Neural cell (in vitro differentiated cells): Measurements from ENCODE around the gene C2CD3. TPM values are rescaled to one million over a fixed set of nuclear protein-coding genes. Genes with fewer than 3 reads are reported as not detected.

Source experiments
- H2AFZ ChIP-seq: fragments of 200-600, 300-800 bp; sonication (generic), shearing (Covaris generic); 2 replicates; pipeline ENCODE4 v1.6.0; 2014; ENCODE audit warnings: low read depth, mild to moderate bottlenecking, antibody characterized with exemption, low read length, moderate library complexity
- H3F3A ChIP-seq: fragments of 200-600 bp; shearing (Covaris generic); 2 replicates; pipeline ENCODE4 v1.6.1; 2016; ENCODE audit warnings: mild to moderate bottlenecking, moderate library complexity, mixed read lengths, antibody characterized with exemption, low read length; ENCODE audit not compliant: insufficient read depth, poor library complexity, severe bottlenecking
- H3K27ac ChIP-seq: fragments of 200-600, 300-800 bp; sonication (generic), shearing (Covaris generic); 2 replicates; pipeline ENCODE4 v1.5.1; 2014; ENCODE audit warnings: mild to moderate bottlenecking, low read length, moderate library complexity
- H3K27me3 ChIP-seq: fragments of 300-800, 200-600 bp; sonication (generic), shearing (Covaris generic); 2 replicates; pipeline ENCODE4 v1.6.0; 2014; ENCODE audit warnings: mild to moderate bottlenecking, low read depth, low read length, moderate library complexity; ENCODE audit not compliant: insufficient read depth
- H3K36me3 ChIP-seq: fragments of 300-800, 200-600 bp; sonication (generic), shearing (Covaris generic); 2 replicates; pipeline ENCODE4 v1.5.1; 2014; ENCODE audit warnings: mild to moderate bottlenecking, antibody characterized with exemption, low read length, moderate library complexity; ENCODE audit not compliant: insufficient read depth
- H3K4me2 ChIP-seq: fragments of 300-800, 200-600 bp; sonication (generic), shearing (Covaris generic); 2 replicates; pipeline ENCODE4 v1.6.0; 2014; ENCODE audit warnings: mild to moderate bottlenecking, low read length
- H3K4me3 ChIP-seq: fragments of 300-800, 200-600 bp; sonication (generic), shearing (Covaris generic); 2 replicates; pipeline ENCODE4 v1.5.1; 2014; ENCODE audit warnings: mild to moderate bottlenecking, low read length, moderate library complexity
- H3K79me2 ChIP-seq: fragments of 200-600 bp; shearing (Covaris generic); replicated peaks from 2 replicates; pipeline ENCODE4 v1.6.0; 2014; ENCODE audit warnings: mild to moderate bottlenecking, low read length, moderate library complexity; ENCODE audit not compliant: insufficient read depth
- H3K9ac ChIP-seq: fragments of 300-800, 200-600 bp; sonication (generic), shearing (Covaris generic); 2 replicates; pipeline ENCODE4 v1.6.1; 2016; ENCODE audit warnings: mild to moderate bottlenecking, low read length, mixed read lengths
- H3K9me2 ChIP-seq: fragments of 200-600 bp; shearing (Covaris generic); 2 replicates; pipeline ENCODE4 v1.6.1; 2016; ENCODE audit warnings: mild to moderate bottlenecking, low read length, mixed read lengths; ENCODE audit not compliant: insufficient read depth
- H3K9me3 ChIP-seq: fragments of 200-600, 300-800 bp; sonication (generic), shearing (Covaris generic); 2 replicates; pipeline ENCODE4 v1.6.1; 2016; ENCODE audit warnings: mild to moderate bottlenecking, mixed run types, low read length, moderate library complexity, mixed read lengths
- H4K20me1 ChIP-seq: fragments of 200-600 bp; shearing (Covaris generic); 2 replicates; pipeline ENCODE4 v1.6.1; 2016; ENCODE audit warnings: mild to moderate bottlenecking, mixed run types; ENCODE audit not compliant: insufficient read depth
- CTCF ChIP-seq: fragments of 450-650 bp; IDR thresholded peaks from 2 replicates; pipeline ENCODE4 v1.5.1; 2014; ENCODE audit warnings: antibody characterized with exemption, mild to moderate bottlenecking, moderate library complexity; ENCODE audit not compliant: poor library complexity, severe bottlenecking
- EP300 ChIP-seq: fragments of 450-650 bp; conservative IDR thresholded peaks from 2 replicates; pipeline ENCODE4 v1.6.1; 2014; ENCODE audit warnings: antibody characterized with exemption, mild to moderate bottlenecking, moderate library complexity; ENCODE audit not compliant: poor library complexity, severe bottlenecking
- EZH2 ChIP-seq: fragments of 200-600, 300-800 bp; shearing (Covaris generic), sonication (generic); IDR thresholded peaks from 2 replicates; pipeline ENCODE4 v1.6.1; 2014; ENCODE audit warnings: antibody characterized with exemption, low read length, borderline replicate concordance, mild to moderate bottlenecking; ENCODE audit not compliant: insufficient read depth, poor library complexity, severe bottlenecking
- MXI1 ChIP-seq: fragments of 450-650 bp; conservative IDR thresholded peaks from 2 replicates; pipeline ENCODE4 v1.6.1; 2014; ENCODE audit warnings: antibody characterized with exemption, mild to moderate bottlenecking; ENCODE audit not compliant: poor library complexity, severe bottlenecking
- POLR2AphosphoS5 ChIP-seq: IDR thresholded peaks from 2 replicates; pipeline ENCODE4 v1.6.1; 2012
- RAD21 ChIP-seq: fragments of 450-650 bp; conservative IDR thresholded peaks from 2 replicates; pipeline ENCODE4 v1.6.1; 2014; ENCODE audit warnings: antibody characterized with exemption, mild to moderate bottlenecking, moderate library complexity
- REST ChIP-seq: IDR thresholded peaks from 2 replicates; pipeline ENCODE4 v1.6.1; 2012; ENCODE audit warnings: borderline replicate concordance
- SMC3 ChIP-seq: fragments of 450-650 bp; conservative IDR thresholded peaks from 2 replicates; pipeline ENCODE4 v1.6.1; 2014; ENCODE audit warnings: antibody characterized with exemption, mild to moderate bottlenecking, moderate library complexity; ENCODE audit not compliant: poor library complexity
- TAF1 ChIP-seq: IDR thresholded peaks from 2 replicates; pipeline ENCODE4 v1.6.1; 2012; ENCODE audit warnings: low read depth
- polyA plus RNA-seq: library from polyadenylated mRNA; depleted of rRNA; stranded (reverse); fragments of >200 nt; gene quantifications from 2 replicates; pipeline ENCODE4 v1.2.3, GENCODE V29; 2014

The C2CD3 gene
- polyA plus RNA-seq, 1 donor from 2014 or later, result 13.2 TPM

- Histone ChIP-seq H2AFZ (no peak overlapping the region), H3K9me2 (no peaks in the 10 kb centered on the region), H3K4me3 (no peak overlapping the region), H3K36me3 (peaks cover 5% of the 10 kb centered on the region), H3K27ac (no peak overlapping the region), H3K27me3 (no peaks in the 10 kb centered on the region), H3K9ac (no peak overlapping the region), H3K4me2 (no peak overlapping the region), H4K20me1 (no peaks in the 10 kb centered on the region), H3K9me3 (peaks cover 4% of the 10 kb centered on the region), H3F3A (no peaks in the 10 kb centered on the region), H3K79me2 (no peaks in the 10 kb centered on the region)
- TF ChIP-seq REST, result no peak
Observed at GRCh38 chr11:74195828-74196227, 25.0 kb upstream of the C2CD3 start.

- no peaks in the 10 kb centered on the region for H3K27me3 ChIP-seq
- no peak overlapping the region for H3K27ac ChIP-seq
- no peak overlapping the region for H3K4me3 ChIP-seq
- peaks cover 4% of the 10 kb centered on the region for H3K79me2 ChIP-seq
- no peaks in the 10 kb centered on the region for H3K9me2 ChIP-seq
- no peaks in the 10 kb centered on the region for H4K20me1 ChIP-seq
- TF ChIP-seq REST, result no peak
- no peak overlapping the region for H2AFZ ChIP-seq
- H3K36me3 ChIP-seq, result no peaks in the 10 kb centered on the region
- no peak overlapping the region for H3K4me2 ChIP-seq
- H3K9me3 ChIP-seq, result no peaks in the 10 kb centered on the region
- H3K9ac ChIP-seq, result no peak overlapping the region
- no peaks in the 10 kb centered on the region for H3F3A ChIP-seq
Observed at GRCh38 chr11:74185695-74186094, 14.9 kb upstream of the C2CD3 start.

- Histone ChIP-seq H3K27me3 (no peaks in the 10 kb centered on the region), H3K27ac (no peak overlapping the region), H3K36me3 (no peaks in the 10 kb centered on the region), H3K4me3 (no peak overlapping the region), H3K9ac (no peak overlapping the region), H3K4me2 (no peak overlapping the region), H3K9me2 (no peaks in the 10 kb centered on the region), H3K9me3 (no peaks in the 10 kb centered on the region), H2AFZ (no peak overlapping the region), H3F3A (no peaks in the 10 kb centered on the region), H3K79me2 (peaks cover 4% of the 10 kb centered on the region), H4K20me1 (no peaks in the 10 kb centered on the region)
- TF ChIP-seq REST (no peak), EP300 (no peak), MXI1 (no peak), RAD21 (no peak), TAF1 (no peak), EZH2 (no peak), POLR2AphosphoS5 (no peak), SMC3 (no peak), CTCF (no peak)
Observed at GRCh38 chr11:74185285-74185684, 14.5 kb upstream of the C2CD3 start.
